ENCODE data around the gene TMF1.

The TMF1 gene

DNA sequence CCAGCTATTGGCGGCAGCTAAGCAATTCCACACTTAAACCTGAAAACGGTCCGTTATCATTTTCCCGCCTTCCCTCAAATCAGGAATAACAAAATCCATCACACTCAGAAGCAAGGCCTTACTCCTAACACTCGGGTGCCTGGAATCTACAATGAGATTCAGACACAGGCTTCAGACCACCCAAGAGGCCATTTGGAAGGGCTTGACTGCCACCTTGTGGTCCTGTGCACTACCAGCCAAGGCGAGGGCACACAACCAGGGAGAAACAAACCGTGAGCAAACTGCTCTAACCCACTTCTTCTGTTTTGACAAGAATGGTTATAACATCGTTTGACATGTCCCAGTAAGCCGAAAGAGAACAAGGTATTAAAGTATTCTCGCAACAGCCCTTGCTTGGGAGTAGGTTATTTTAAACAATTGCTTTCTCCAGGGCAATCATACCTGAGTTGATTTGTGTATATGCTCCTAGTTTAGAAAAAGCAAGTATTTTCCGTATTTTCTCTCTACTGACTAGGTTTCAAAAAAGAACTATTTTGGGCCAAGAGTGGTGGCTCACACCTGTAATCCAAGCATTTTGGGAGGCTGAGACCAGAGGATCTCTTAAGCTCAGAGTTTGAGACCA, 79.7 kb downstream of the TMF1 start:
- no peak for TF ChIP-seq POLR2AphosphoS5 (IDR thresholded peaks at IDR 0.05; ENCODE audit: low read depth, low read length)
- no peak for TF ChIP-seq FOXP2 (optimal IDR thresholded peaks at IDR 0.05; ENCODE audit: borderline replicate concordance, extremely low read depth, extremely low read length, insufficient read depth)
- TF ChIP-seq, protein P1, sequence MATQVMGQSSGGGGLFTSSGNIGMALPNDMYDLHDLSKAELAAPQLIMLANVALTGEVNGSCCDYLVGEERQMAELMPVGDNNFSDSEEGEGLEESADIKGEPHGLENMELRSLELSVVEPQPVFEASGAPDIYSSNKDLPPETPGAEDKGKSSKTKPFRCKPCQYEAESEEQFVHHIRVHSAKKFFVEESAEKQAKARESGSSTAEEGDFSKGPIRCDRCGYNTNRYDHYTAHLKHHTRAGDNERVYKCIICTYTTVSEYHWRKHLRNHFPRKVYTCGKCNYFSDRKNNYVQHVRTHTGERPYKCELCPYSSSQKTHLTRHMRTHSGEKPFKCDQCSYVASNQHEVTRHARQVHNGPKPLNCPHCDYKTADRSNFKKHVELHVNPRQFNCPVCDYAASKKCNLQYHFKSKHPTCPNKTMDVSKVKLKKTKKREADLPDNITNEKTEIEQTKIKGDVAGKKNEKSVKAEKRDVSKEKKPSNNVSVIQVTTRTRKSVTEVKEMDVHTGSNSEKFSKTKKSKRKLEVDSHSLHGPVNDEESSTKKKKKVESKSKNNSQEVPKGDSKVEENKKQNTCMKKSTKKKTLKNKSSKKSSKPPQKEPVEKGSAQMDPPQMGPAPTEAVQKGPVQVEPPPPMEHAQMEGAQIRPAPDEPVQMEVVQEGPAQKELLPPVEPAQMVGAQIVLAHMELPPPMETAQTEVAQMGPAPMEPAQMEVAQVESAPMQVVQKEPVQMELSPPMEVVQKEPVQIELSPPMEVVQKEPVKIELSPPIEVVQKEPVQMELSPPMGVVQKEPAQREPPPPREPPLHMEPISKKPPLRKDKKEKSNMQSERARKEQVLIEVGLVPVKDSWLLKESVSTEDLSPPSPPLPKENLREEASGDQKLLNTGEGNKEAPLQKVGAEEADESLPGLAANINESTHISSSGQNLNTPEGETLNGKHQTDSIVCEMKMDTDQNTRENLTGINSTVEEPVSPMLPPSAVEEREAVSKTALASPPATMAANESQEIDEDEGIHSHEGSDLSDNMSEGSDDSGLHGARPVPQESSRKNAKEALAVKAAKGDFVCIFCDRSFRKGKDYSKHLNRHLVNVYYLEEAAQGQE (IDR thresholded peaks at IDR 0.05; ENCODE audit: insufficient read depth in 1 of 2, low read depth in 2 of 2, low read length in 2 of 2): no peak
- TF ChIP-seq SIN3A (IDR thresholded peaks at IDR 0.05; ENCODE audit: borderline replicate concordance, insufficient read depth, low read length): no peak
- no peak for TF ChIP-seq TAF1 (IDR thresholded peaks at IDR 0.05; ENCODE audit: borderline replicate concordance, insufficient read depth, low read length)
